RWPE2 (cell line): Measurements from ENCODE around the gene HK1.
A peak's percentile ranks its signal among the peaks of the same experiment; 100 is the strongest.

Experiments
- ATAC-seq: fragments of 200-7000 bp; cut with Tn5 transposase; 3 replicates; pipeline ENCODE4 v1.9.1; 2021; ENCODE audit warnings: low read depth
- DNase-seq: peaks from one replicate; pipeline ENCODE4 v3.0.0-alpha.2; 2020; ENCODE audit warnings: low spot score
- H3K27ac ChIP-seq: fragments of 450-650 bp; 2 replicates; pipeline ENCODE4 v1.5.1; 2017; ENCODE audit warnings: mild to moderate bottlenecking; ENCODE audit not compliant: poor library complexity, severe bottlenecking
- H3K27me3 ChIP-seq: fragments of 250-450 bp; sonication (Bioruptor Pico); 2 replicates; pipeline ENCODE4 v1.5.1; 2021; ENCODE audit warnings: mild to moderate bottlenecking, moderate library complexity; ENCODE audit not compliant: insufficient read depth, poor library complexity, severe bottlenecking
- H3K36me3 ChIP-seq: fragments of 250-450 bp; sonication (Bioruptor Pico); 2 replicates; pipeline ENCODE4 v1.5.1; 2020; ENCODE audit warnings: low read depth, mild to moderate bottlenecking, moderate library complexity
- H3K4me1 ChIP-seq: fragments of 250-450 bp; sonication (Bioruptor Pico); 2 replicates; pipeline ENCODE4 v1.5.1; 2021; ENCODE audit warnings: mild to moderate bottlenecking, moderate library complexity; ENCODE audit not compliant: insufficient read depth, poor library complexity, severe bottlenecking
- H3K4me3 ChIP-seq: fragments of 250-450 bp; sonication (Bioruptor Pico); 2 replicates; pipeline ENCODE4 v1.5.1; 2021; ENCODE audit warnings: mild to moderate bottlenecking, moderate library complexity; ENCODE audit not compliant: severe bottlenecking
- H3K9me3 ChIP-seq: fragments of 250-450 bp; sonication (Bioruptor Pico); 2 replicates; pipeline ENCODE4 v1.5.1; 2021; ENCODE audit warnings: mild to moderate bottlenecking, moderate library complexity; ENCODE audit not compliant: severe bottlenecking
- CTCF ChIP-seq: fragments of 450-650 bp; IDR thresholded peaks from one replicate; pipeline ENCODE4 v1.5.1; 2017; ENCODE audit warnings: mild to moderate bottlenecking, moderate library complexity; ENCODE audit not compliant: poor library complexity, severe bottlenecking

HK1 gene

GRCh38 chr10:69437321-69438259, 159.3 kb downstream of the HK1 start:
- no peaks in the 10 kb centered on the region for H3K36me3 ChIP-seq
- H3K4me1 ChIP-seq, result peaks cover 31% of the 10 kb centered on the region
- no peaks in the 10 kb centered on the region for H3K9me3 ChIP-seq
- no peak overlapping the region for H3K4me3 ChIP-seq
- ATAC-seq, result peak; percentile 6; the same call in 1 of the 3 replicates
- H3K27me3 ChIP-seq, result no peaks in the 10 kb centered on the region
- no peak for TF ChIP-seq CTCF
- peak overlapping the region; percentile 91 for H3K27ac ChIP-seq
- no peak for DNase-seq

DNA sequence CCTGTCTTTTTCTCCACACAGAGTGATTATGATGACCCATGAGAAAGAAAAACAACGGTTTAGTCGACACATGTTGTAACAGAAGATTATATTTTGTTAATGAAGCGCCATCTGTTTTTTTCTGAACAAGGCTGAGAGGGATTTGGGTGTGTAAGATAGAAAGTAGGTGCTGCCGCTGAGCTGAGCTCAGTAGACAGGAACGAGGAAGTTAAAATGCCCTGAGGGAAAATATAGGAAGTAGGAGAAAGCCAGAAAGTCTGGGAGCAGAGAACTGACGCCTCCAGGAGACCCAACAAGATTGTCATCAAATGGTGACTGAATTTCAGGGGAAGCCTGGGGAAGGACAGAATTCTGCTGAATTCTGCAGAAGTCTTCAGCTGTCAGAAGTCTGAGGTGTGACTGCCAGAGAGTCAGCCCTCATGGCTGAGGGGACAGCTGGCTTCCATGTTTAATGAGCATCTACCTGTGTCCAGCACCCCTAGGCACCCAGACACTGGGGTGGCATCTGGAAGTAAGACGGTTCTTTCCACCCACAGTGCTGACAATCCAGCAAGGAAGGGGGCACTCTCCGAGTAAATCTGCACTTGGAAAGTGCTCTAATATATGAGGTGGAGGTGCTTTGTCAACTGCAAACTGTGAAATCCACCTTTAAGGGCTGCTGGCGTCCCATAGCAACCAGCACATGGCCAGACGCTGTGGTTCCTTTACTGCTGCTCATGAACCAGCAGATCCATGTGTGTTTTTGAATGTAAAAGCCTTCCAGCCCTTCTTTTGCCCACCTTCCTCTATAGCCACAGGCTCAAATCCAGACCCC, 160.4 kb downstream of the HK1 start:
- Histone ChIP-seq H3K4me1 (peaks cover 31% of the 10 kb centered on the region), H3K9me3 (no peaks in the 10 kb centered on the region), H3K27ac (peak overlapping the region; percentile 91), H3K36me3 (no peaks in the 10 kb centered on the region), H3K4me3 (no peak overlapping the region), H3K27me3 (no peaks in the 10 kb centered on the region)
- ATAC-seq (peak; percentile 67), DNase-seq (no peak)
- no peak for TF ChIP-seq CTCF

DNA sequence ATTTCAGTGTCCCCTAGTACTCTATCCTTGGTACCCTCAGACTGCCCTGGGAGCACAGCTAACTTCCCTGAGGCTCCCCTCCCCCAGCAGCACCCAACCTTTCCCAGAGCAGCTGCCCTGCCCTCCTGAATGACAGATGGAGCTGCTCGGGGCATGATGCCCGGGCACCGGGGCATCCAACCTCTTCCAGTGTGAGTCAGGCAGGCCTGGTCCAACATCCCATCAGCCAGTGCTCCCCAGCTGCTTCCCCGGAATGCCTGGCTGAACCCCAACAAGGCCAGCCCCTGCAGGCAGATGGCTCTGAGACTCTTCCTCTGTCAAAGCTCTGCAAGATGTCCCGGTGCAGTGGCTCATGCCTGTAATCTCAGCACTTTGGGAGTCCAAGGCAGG, 161.0 kb downstream of the HK1 start:
- TF ChIP-seq CTCF, result no peak
- Histone ChIP-seq H3K9me3 (no peaks in the 10 kb centered on the region), H3K36me3 (no peaks in the 10 kb centered on the region), H3K4me1 (peaks cover 31% of the 10 kb centered on the region), H3K27me3 (no peaks in the 10 kb centered on the region), H3K27ac (peak overlapping the region; percentile 91), H3K4me3 (no peak overlapping the region)
- DNase-seq, result peak; percentile 91
- ATAC-seq, result peak; percentile 73

DNA sequence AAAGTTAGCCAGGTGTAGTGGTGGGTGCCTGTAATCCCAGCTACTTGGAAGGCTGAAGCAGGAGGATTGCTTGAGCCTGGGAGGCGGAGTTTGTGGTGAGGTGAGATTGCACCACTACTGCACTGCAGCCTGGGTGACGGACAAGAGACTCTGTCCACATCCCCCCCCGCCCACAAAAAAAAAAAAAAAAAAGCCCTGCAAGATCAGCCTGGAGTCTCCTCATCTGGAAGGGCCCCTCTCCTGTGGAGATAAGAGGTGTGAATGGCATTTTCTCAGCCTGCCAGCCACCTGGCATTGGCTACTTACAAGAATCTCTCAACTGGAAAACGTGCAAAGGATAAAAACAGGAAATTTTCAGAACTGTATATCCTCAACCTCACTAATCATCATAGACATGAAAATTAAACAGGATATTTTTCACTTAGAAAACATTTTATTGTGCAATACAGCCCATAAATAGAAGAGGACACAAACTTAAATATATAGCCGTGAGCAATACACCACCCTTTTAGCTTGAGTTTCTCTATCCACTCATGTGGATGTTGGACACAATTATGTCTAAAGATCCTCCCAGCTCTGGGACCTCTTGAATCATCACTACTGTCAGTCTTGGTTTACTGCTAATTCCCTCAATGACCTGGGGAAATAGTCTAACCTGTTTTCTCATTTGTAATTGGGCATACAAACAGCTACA, 161.7 kb downstream of the HK1 start:
- ATAC-seq (peak; percentile 67), DNase-seq (no peak)
- no peak for TF ChIP-seq CTCF
- no peaks in the 10 kb centered on the region for H3K27me3 ChIP-seq
- H3K9me3 ChIP-seq, result no peaks in the 10 kb centered on the region
- H3K36me3 ChIP-seq, result no peaks in the 10 kb centered on the region
- no peak overlapping the region for H3K4me3 ChIP-seq
- peak overlapping the region; percentile 91 for H3K27ac ChIP-seq
- peaks cover 31% of the 10 kb centered on the region for H3K4me1 ChIP-seq
